Kidney (tissue), 14 donors: ENCODE results near the gene B4GALT2. TPM values are rescaled to one million over a fixed set of nuclear protein-coding genes. Genes with fewer than 3 reads are reported as not detected.

Experiments
- DNase-seq, 5 donors: peaks; one replicate each; pipeline ENCODE4 v3.0.0-alpha.2; 2013 to 2020
- FAIRE-seq: peaks from 2 replicates; lab custom pipeline; 2012; peaks lifted over from hg19 to GRCh38; lab: Jason Lieb, UNC
- H3K27ac ChIP-seq, 2 donors: one replicate each; pipeline ENCODE4 v1.7.0; 2013; ENCODE audit warnings: low read depth in 2 of 2, low read length in 2 of 2, inconsistent platforms in 1 of 2
- H3K27me3 ChIP-seq: one replicate; pipeline ENCODE4 v1.7.1; 2013; ENCODE audit warnings: low read length, inconsistent platforms; ENCODE audit not compliant: control insufficient read depth, insufficient read depth
- H3K36me3 ChIP-seq, 3 donors: one replicate each; pipeline versions ENCODE4 v1.7.0 to v1.7.1; 2013; ENCODE audit warnings: low read length in 3 of 3, control low read depth in 1 of 3, inconsistent platforms in 1 of 3; ENCODE audit not compliant: insufficient read depth in 3 of 3, control insufficient read depth in 2 of 3
- H3K4me1 ChIP-seq, 3 donors: one replicate each; pipeline versions ENCODE4 v1.7.0 to v1.7.1; 2013; ENCODE audit warnings: low read length in 3 of 3, inconsistent platforms in 1 of 3, low read depth in 1 of 3; ENCODE audit not compliant: control insufficient read depth in 2 of 3, insufficient read depth in 2 of 3
- H3K4me3 ChIP-seq, 3 donors: one replicate each; pipeline versions ENCODE4 v1.7.0 to v1.8.1; 2013; ENCODE audit warnings: low read length in 3 of 3, control low read depth in 1 of 3, inconsistent platforms in 1 of 3
- H3K9ac ChIP-seq, 3 donors: one replicate each; pipeline versions ENCODE4 v1.7.0 to v1.7.1; 2013; ENCODE audit warnings: low read length in 3 of 3, control low read depth in 1 of 3, inconsistent platforms in 1 of 3
- H3K9me3 ChIP-seq, 3 donors: one replicate each; pipeline versions ENCODE4 v1.7.0 to v1.7.1; 2013; ENCODE audit warnings: low read length in 3 of 3, control low read depth in 1 of 3, inconsistent platforms in 1 of 3; ENCODE audit not compliant: control insufficient read depth in 2 of 3, insufficient read depth in 1 of 3
- CTCF ChIP-seq: IDR thresholded peaks from 3 replicates; pipeline ENCODE4 v1.5.1; 2012; ENCODE audit warnings: mild to moderate bottlenecking, moderate library complexity, borderline replicate concordance; ENCODE audit not compliant: insufficient read depth; ENCODE audit errors: extremely low read depth
- intact Hi-C: fragments of 100-400 bp; cut with DNase I; formaldehyde crosslinking; loops from one replicate; pipeline ENCODE4 v1.11.1; 2022
- polyA plus RNA-seq: library from polyadenylated mRNA; stranded (reverse); fragments of 350-450 nt; fragmentation: Illumina TruSeq; extraction: RNeasy Lipid Tissue Mini Kit (QIAGEN cat#74804); gene quantifications from one replicate; pipeline ENCODE4 v1.2.3, GENCODE V29; 2014; ENCODE audit warnings: low read depth, low replicate concordance; ENCODE audit not compliant: insufficient read depth
- total RNA-seq: library from RNA; stranded (reverse); fragmentation: NEBNext Ultra II Directional; extraction: Animal tissue kit (Norgen Biotek cat#: 25700); gene quantifications from one replicate; pipeline ENCODE4 v1.2.1, GENCODE V29; 2021
- donor health status: control.
- donor health status: control.
- donor health status: control.
- donor health status: control.
- donor health status: control.
- donor health status: DM: yes; HTN: yes; CAD: no.
- donor health status: Normal renal cell carcinoma (clear cell type).

Gene B4GALT2
- total and polyA plus RNA-seq, 2 donors from 2014 or later: 25.1 to 32.5 TPM

- Histone ChIP-seq H3K4me3 (no peak overlapping the region), H3K4me1 (no peaks in the 10 kb centered on the region), H3K9ac (no peak overlapping the region), H3K27ac (no peak overlapping the region), H3K36me3 (no peaks in the 10 kb centered on the region), H3K27me3 (no peaks in the 10 kb centered on the region), H3K9me3 (no peaks in the 10 kb centered on the region)
- TF ChIP-seq CTCF: no peak
- intact Hi-C loops: no loop called here
- no peak for FAIRE-seq
- DNase-seq: no peak
These were observed 42.7 kb downstream of the B4GALT2 start for GRCh38 chr1:44021581-44022321.

- H3K4me1 ChIP-seq: peaks cover 0 to 5% (median 4%) of the 10 kb centered on the region in 3 donors
- TF ChIP-seq CTCF: no peak
- H3K36me3 ChIP-seq: no peaks in the 10 kb centered on the region
- H3K27ac ChIP-seq: no peak overlapping the region
- H3K9me3 ChIP-seq: no peaks in the 10 kb centered on the region
- peak in 1 of 5 donors; percentile 65 for DNase-seq
- no peak overlapping the region for H3K9ac ChIP-seq
- H3K27me3 ChIP-seq: no peaks in the 10 kb centered on the region
- intact Hi-C loops: no loop called here
- no peak for FAIRE-seq
- H3K4me3 ChIP-seq: no peak overlapping the region
These were observed 45.3 kb downstream of the B4GALT2 start for GRCh38 chr1:44024031-44024902.

- no peak for FAIRE-seq
- no peak for DNase-seq
- Histone ChIP-seq H3K27ac (no peak overlapping the region), H3K27me3 (no peaks in the 10 kb centered on the region), H3K4me1 (peaks cover 0 to 10% (median 9%) of the 10 kb centered on the region in 3 donors), H3K9ac (no peak overlapping the region), H3K36me3 (no peaks in the 10 kb centered on the region), H3K4me3 (no peak overlapping the region), H3K9me3 (no peaks in the 10 kb centered on the region)
- TF ChIP-seq CTCF: no peak
- intact Hi-C loops: no loop called here
These were observed 46.0 kb downstream of the B4GALT2 start for GRCh38 chr1:44024903-44025525.
